ENCODE data around the gene PEX13.

DNA sequence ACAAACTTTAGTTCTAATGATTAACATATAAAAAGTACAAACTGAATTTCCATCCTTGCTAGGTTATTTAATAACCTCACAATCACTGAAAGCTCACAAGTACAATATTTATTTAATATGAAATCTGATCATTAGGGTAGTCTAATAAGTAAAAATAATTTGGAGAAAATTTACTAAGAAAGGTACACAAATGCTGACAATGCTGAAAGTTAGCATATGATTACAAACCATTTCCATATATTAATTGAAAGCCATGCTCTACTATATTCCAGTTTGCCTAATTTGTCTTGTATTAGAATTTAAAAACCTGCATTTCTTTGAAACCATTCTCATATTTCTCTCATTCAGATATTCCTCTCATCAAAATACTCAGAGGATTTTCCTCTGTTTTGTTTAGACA is 8.2 kb upstream of the PEX13 start:
- TF ChIP-seq TAF1 (IDR thresholded peaks at IDR 0.05; ENCODE audit: low read depth, low read length) (no peak), SPI1 (IDR thresholded peaks at IDR 0.05; ENCODE audit: low read depth, low read length) (no peak), POLR2AphosphoS5 (IDR thresholded peaks at IDR 0.05; ENCODE audit: low read depth, low read length) (no peak), POLR2A (IDR thresholded peaks at IDR 0.05; ENCODE audit: low read depth, low read length) (no peak), PAX5 (IDR thresholded peaks at IDR 0.05; ENCODE audit: insufficient read depth, low read length, severe bottlenecking) (no peak)
